ENCODE data around the gene NRARP. TPM values are rescaled to one million over a fixed set of nuclear protein-coding genes. Genes with fewer than 3 reads are reported as not detected.

The NRARP gene
- total RNA-seq, 1 experiment from 2014 or later, result 7.4 TPM

- no TSS peak for BruUV-seq (replicated peaks)
- no peak for DNase-seq (ENCODE audit: low spot score)
- Histone ChIP-seq H3K27ac (ENCODE audit: low read depth, low read length, poor library complexity, severe bottlenecking) (peak overlapping the region; percentile 16), H3K27me3 (replicated peaks; ENCODE audit: insufficient read depth, low read depth, low read length, poor library complexity) (no peaks in the 10 kb centered on the region), H3K36me3 (ENCODE audit: insufficient read depth, low read length, poor library complexity, severe bottlenecking) (peaks cover 38% of the 10 kb centered on the region), H3K4me3 (ENCODE audit: low read depth, low read length, poor library complexity, severe bottlenecking) (no peak overlapping the region), H3K9me3 (ENCODE audit: low read depth, low read length, poor library complexity, severe bottlenecking) (no peaks in the 10 kb centered on the region), H3K4me1 (ENCODE audit: insufficient read depth, low read length, poor library complexity, severe bottlenecking) (no peaks in the 10 kb centered on the region)
- POLR2A ChIA-PET (ENCODE audit: low non-redundant PET), result no interaction called here
- intact Hi-C loops (cut with micrococcal nuclease; ENCODE audit: unreplicated experiment), result no loop called here
- CTCF ChIA-PET, result no interaction called here
- TF ChIP-seq EZH2 (IDR thresholded peaks at IDR 0.05; ENCODE audit: borderline replicate concordance, low read depth, low read length, poor library complexity, severe bottlenecking), result no peak
- no peak for TF ChIP-seq CTCF (conservative IDR thresholded peaks at IDR 0.05; ENCODE audit: low read depth, low read length)
Measured at GRCh38 chr9:137267933-137268355, 34.1 kb downstream of the NRARP start.

- H3K36me3 ChIP-seq (ENCODE audit: insufficient read depth, low read length, poor library complexity, severe bottlenecking), result peaks cover 30% of the 10 kb centered on the region
- CTCF ChIA-PET, result no interaction called here
- TF ChIP-seq CTCF (conservative IDR thresholded peaks at IDR 0.05; ENCODE audit: low read depth, low read length), result no peak
- no peak for TF ChIP-seq EZH2 (IDR thresholded peaks at IDR 0.05; ENCODE audit: borderline replicate concordance, low read depth, low read length, poor library complexity, severe bottlenecking)
- intact Hi-C loops (cut with micrococcal nuclease; ENCODE audit: unreplicated experiment), result no loop called here
- H3K27ac ChIP-seq (ENCODE audit: low read depth, low read length, poor library complexity, severe bottlenecking), result no peak overlapping the region
- no peaks in the 10 kb centered on the region for H3K9me3 ChIP-seq (ENCODE audit: low read depth, low read length, poor library complexity, severe bottlenecking)
- no peak for DNase-seq (ENCODE audit: low spot score)
- H3K27me3 ChIP-seq (replicated peaks; ENCODE audit: insufficient read depth, low read depth, low read length, poor library complexity), result no peaks in the 10 kb centered on the region
- no peaks in the 10 kb centered on the region for H3K4me1 ChIP-seq (ENCODE audit: insufficient read depth, low read length, poor library complexity, severe bottlenecking)
- POLR2A ChIA-PET (ENCODE audit: low non-redundant PET), result no interaction called here
- no peak overlapping the region for H3K4me3 ChIP-seq (ENCODE audit: low read depth, low read length, poor library complexity, severe bottlenecking)
- BruUV-seq (replicated peaks), result no TSS peak
Measured at GRCh38 chr9:137266585-137267453, 35.3 kb downstream of the NRARP start.

GRCh38 chr9:137266162-137266527 is 35.9 kb downstream of the NRARP start:
- H3K27me3 ChIP-seq (replicated peaks; ENCODE audit: insufficient read depth, low read depth, low read length, poor library complexity), result no peaks in the 10 kb centered on the region
- BruUV-seq (replicated peaks), result no TSS peak
- TF ChIP-seq EZH2 (IDR thresholded peaks at IDR 0.05; ENCODE audit: borderline replicate concordance, low read depth, low read length, poor library complexity, severe bottlenecking) (no peak), CTCF (conservative IDR thresholded peaks at IDR 0.05; ENCODE audit: low read depth, low read length) (no peak)
- no peak overlapping the region for H3K4me3 ChIP-seq (ENCODE audit: low read depth, low read length, poor library complexity, severe bottlenecking)
- no peak overlapping the region for H3K27ac ChIP-seq (ENCODE audit: low read depth, low read length, poor library complexity, severe bottlenecking)
- intact Hi-C loops (cut with micrococcal nuclease; ENCODE audit: unreplicated experiment), result no loop called here
- ChIA-PET POLR2A (ENCODE audit: low non-redundant PET) (interaction anchor here (0.6 kb wide), 1 partner anchor 30 kb away, joined by 3 read pairs; no protein-coding TSS in a partner anchor), CTCF (no interaction called here)
- no peaks in the 10 kb centered on the region for H3K9me3 ChIP-seq (ENCODE audit: low read depth, low read length, poor library complexity, severe bottlenecking)
- DNase-seq (ENCODE audit: low spot score), result no peak
- H3K36me3 ChIP-seq (ENCODE audit: insufficient read depth, low read length, poor library complexity, severe bottlenecking), result peaks cover 30% of the 10 kb centered on the region
- H3K4me1 ChIP-seq (ENCODE audit: insufficient read depth, low read length, poor library complexity, severe bottlenecking), result no peaks in the 10 kb centered on the region
